Activated CD8-positive, alpha-beta memory T cell treated with anti-CD3 and anti-CD28 coated beads for 24 hours (primary cell): ENCODE results near the gene ACSF3.

Source experiments
- DNase-seq: peaks from one replicate; pipeline ENCODE4 v3.0.0-alpha.2; 2020

Gene ACSF3

GRCh38 chr16:89114159-89114981 lies 20.7 kb downstream of the ACSF3 start:
- no peak for DNase-seq

- peak; percentile 87 for DNase-seq
These were observed 21.7 kb downstream of the ACSF3 start for GRCh38 chr16:89115216-89115861.

GRCh38 chr16:89116341-89117226 lies 22.9 kb downstream of the ACSF3 start:
- no peak for DNase-seq

GRCh38 chr16:89117227-89117974 lies 23.7 kb downstream of the ACSF3 start:
- no peak for DNase-seq

GRCh38 chr16:89117975-89118289 lies 24.3 kb downstream of the ACSF3 start:
- no peak for DNase-seq

GRCh38 chr16:89118361-89119165 lies 24.9 kb downstream of the ACSF3 start:
- DNase-seq: no peak

- no peak for DNase-seq
These were observed 25.5 kb downstream of the ACSF3 start for GRCh38 chr16:89119166-89119621.

GRCh38 chr16:89119661-89120141 lies 26.0 kb downstream of the ACSF3 start:
- DNase-seq: no peak

- no peak for DNase-seq
These were observed 26.6 kb downstream of the ACSF3 start for GRCh38 chr16:89120281-89120680.

- DNase-seq: no peak
These were observed 27.3 kb downstream of the ACSF3 start for GRCh38 chr16:89120921-89121351.

- DNase-seq: no peak
These were observed 28.2 kb downstream of the ACSF3 start for GRCh38 chr16:89121691-89122321.

GRCh38 chr16:89122322-89122851 lies 28.7 kb downstream of the ACSF3 start:
- peak; percentile 73 for DNase-seq

- DNase-seq: no peak
These were observed 29.6 kb downstream of the ACSF3 start for GRCh38 chr16:89123001-89123830.

- no peak for DNase-seq
These were observed 30.1 kb downstream of the ACSF3 start for GRCh38 chr16:89123831-89124100.

- DNase-seq: no peak
These were observed 35.7 kb downstream of the ACSF3 start for GRCh38 chr16:89129378-89129777.

- DNase-seq: no peak
These were observed 36.8 kb downstream of the ACSF3 start for GRCh38 chr16:89130448-89130847.

- DNase-seq: no peak
These were observed 38.1 kb downstream of the ACSF3 start for GRCh38 chr16:89131783-89132182.

- DNase-seq: no peak
These were observed 38.7 kb downstream of the ACSF3 start for GRCh38 chr16:89132194-89133005.

- DNase-seq: no peak
These were observed 39.9 kb downstream of the ACSF3 start for GRCh38 chr16:89133457-89134127.
